Kidney epithelial cell (primary cell): ENCODE data around the gene MYBPC1. TPM values are rescaled to one million over a fixed set of nuclear protein-coding genes. Genes with fewer than 3 reads are reported as not detected.
"Not testable (repeated sequence)": the region's sequence is repeated elsewhere in the genome, so short reads cannot be mapped to it uniquely, and the experiment has no call there.

Experiments used
- DNase-seq: peaks from one replicate; pipeline ENCODE4 v3.0.0-alpha.2; 2010; ENCODE audit warnings: low read depth
- H3K27me3 ChIP-seq: 2 replicates; pipeline ENCODE4 v1.6.0; 2011; ENCODE audit warnings: low read length; ENCODE audit not compliant: control insufficient read depth, insufficient read depth
- H3K36me3 ChIP-seq: 2 replicates; pipeline ENCODE4 v1.5.1; 2011; ENCODE audit warnings: low read length; ENCODE audit not compliant: control insufficient read depth, insufficient read depth
- H3K4me3 ChIP-seq: 2 replicates; pipeline ENCODE4 v1.5.1; 2011; ENCODE audit warnings: low read depth, mild to moderate bottlenecking, control low read depth, low read length
- total RNA-seq: library from RNA; depleted of rRNA; stranded (reverse); fragments of >200 nt; gene quantifications from 2 replicates; pipeline ENCODE4 v1.2.3, GENCODE V29; 2015
- TF ChIP-seq, protein P1 (sequence below): IDR thresholded peaks from 2 replicates; pipeline ENCODE4 v1.5.1; 2011; ENCODE audit warnings: mild to moderate bottlenecking, moderate library complexity, low read length, control low read depth, inconsistent platforms; ENCODE audit not compliant: insufficient read depth, poor library complexity, severe bottlenecking

MYBPC1 gene
- total RNA-seq, 1 donor from 2014 or later, result not detected

- TF ChIP-seq, protein P1, sequence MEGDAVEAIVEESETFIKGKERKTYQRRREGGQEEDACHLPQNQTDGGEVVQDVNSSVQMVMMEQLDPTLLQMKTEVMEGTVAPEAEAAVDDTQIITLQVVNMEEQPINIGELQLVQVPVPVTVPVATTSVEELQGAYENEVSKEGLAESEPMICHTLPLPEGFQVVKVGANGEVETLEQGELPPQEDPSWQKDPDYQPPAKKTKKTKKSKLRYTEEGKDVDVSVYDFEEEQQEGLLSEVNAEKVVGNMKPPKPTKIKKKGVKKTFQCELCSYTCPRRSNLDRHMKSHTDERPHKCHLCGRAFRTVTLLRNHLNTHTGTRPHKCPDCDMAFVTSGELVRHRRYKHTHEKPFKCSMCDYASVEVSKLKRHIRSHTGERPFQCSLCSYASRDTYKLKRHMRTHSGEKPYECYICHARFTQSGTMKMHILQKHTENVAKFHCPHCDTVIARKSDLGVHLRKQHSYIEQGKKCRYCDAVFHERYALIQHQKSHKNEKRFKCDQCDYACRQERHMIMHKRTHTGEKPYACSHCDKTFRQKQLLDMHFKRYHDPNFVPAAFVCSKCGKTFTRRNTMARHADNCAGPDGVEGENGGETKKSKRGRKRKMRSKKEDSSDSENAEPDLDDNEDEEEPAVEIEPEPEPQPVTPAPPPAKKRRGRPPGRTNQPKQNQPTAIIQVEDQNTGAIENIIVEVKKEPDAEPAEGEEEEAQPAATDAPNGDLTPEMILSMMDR, result no peak
- H3K36me3 ChIP-seq, result no peaks in the 10 kb centered on the region
- DNase-seq, result no peak
- H3K4me3 ChIP-seq, result no peak overlapping the region
- H3K27me3 ChIP-seq, result no peaks in the 10 kb centered on the region
Measured at GRCh38 chr12:101648195-101648594, 53.4 kb downstream of the MYBPC1 start.

DNA sequence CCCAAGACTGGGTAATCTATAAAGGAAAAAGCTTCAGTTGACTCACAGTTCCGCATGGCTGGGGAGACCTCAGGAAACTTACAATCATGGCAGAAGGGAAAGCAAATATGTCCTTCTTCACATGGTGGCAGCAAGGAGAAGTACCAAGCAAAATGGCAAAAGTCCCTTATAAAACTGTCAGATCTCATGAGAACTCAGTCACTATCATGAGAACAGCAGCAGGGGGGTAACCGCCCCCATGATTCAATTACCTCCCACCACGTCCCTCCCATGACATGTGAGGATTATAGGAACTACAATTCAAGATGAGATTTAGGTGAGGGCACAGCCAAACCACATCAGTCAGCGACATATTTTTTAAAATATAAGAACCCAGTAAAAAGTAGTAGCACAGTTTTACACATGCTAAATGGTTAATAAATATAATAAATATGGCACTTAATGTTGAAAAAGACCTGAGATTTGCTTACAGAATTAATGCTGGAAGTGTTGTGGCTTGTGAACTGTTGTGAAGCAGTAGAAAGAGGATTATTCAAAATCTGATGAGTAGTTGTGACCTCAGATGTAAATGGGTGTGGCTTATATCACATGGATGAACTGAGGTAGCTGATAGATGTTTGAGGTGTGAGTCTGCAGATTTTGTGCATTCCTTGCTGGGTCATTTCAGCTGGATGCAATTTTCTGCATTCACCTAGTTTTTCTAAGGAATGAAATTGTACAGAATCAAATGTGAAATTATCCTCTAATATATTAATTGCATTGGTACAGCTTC, 55.8 kb downstream of the MYBPC1 start:
- no peak for DNase-seq
- Histone ChIP-seq H3K36me3 (no peaks in the 10 kb centered on the region), H3K27me3 (no peaks in the 10 kb centered on the region), H3K4me3 (no peak overlapping the region)
- TF ChIP-seq, protein P1, result no peak

DNA sequence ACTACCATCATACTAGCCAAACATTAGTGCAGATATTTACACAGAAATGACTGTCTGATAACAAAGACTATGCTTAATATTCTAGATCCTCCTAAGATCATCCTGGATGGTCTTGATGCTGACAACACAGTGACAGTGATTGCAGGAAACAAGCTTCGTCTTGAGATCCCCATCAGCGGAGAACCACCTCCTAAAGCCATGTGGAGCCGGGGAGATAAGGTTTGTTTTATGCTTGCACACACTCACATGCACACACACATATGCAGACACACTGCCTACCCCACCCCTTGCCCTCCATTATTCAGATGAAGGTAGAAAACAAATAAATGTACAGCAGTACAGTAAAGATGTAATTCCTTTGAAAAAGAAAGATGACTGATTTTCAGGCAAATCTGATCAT, 58.3 kb downstream of the MYBPC1 start:
- TF ChIP-seq, protein P1, result no peak
- no peak overlapping the region for H3K4me3 ChIP-seq
- DNase-seq, result no peak
- no peaks in the 10 kb centered on the region for H3K36me3 ChIP-seq
- H3K27me3 ChIP-seq, result no peaks in the 10 kb centered on the region

DNA sequence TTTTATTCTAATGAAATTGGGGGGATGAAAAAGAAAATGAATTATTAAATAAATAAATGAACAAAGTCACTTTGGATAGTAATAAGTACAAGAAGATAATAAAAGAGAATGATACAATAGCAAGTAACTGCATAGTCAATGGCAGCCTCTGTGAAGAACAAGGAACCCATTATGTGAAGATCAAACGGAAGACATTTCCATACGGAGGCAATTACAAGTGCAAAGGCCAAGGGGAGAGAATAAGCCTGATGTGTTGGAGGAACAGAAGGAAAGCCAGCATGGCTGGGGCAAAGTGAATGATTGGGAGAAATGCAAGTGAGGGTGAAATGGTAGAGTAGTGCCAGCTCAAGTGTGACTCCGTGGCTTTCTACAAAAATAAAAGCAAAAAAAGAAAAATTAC, 58.7 kb downstream of the MYBPC1 start:
- H3K4me3 ChIP-seq, result no peak overlapping the region
- H3K36me3 ChIP-seq, result no peaks in the 10 kb centered on the region
- no peaks in the 10 kb centered on the region for H3K27me3 ChIP-seq
- TF ChIP-seq, protein P1, result no peak
- no peak for DNase-seq

DNA sequence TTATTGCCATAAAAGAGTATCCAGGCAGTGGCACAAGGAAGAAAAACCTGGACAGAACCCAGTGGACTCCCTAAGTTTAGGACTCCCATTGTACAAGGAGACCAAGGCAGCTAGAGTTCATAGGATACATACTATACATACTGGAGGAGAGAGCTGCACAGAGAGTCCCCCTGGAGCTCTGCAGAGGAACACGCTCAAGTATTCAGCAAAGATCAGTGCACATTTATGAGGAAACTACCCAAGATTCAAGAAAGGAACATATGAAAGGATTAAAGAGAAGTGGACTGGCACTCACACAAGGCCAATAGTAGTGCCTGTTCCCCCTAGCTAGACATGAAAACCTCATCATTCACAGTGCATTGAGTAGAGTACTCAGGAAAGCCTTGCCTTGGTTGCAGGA, 59.7 kb downstream of the MYBPC1 start:
- DNase-seq, result no peak
- TF ChIP-seq, protein P1, result no peak
- no peaks in the 10 kb centered on the region for H3K27me3 ChIP-seq

GRCh38 chr12:101655393-101655792, 60.6 kb downstream of the MYBPC1 start:
- H3K27me3 ChIP-seq, result no peaks in the 10 kb centered on the region
- DNase-seq, result no peak
- no peaks in the 10 kb centered on the region for H3K36me3 ChIP-seq
- TF ChIP-seq, protein P1, result no peak
- H3K4me3 ChIP-seq, result no peak overlapping the region

More for the DNA sequence above, 59.7 kb downstream of the MYBPC1 start:
- no peak overlapping the region for H3K4me3 ChIP-seq
- H3K36me3 ChIP-seq, result no peaks in the 10 kb centered on the region

- not testable (repeated sequence) for DNase-seq, H3K4me3 ChIP-seq, H3K27me3 ChIP-seq, H3K36me3 ChIP-seq
Measured at GRCh38 chr12:101660662-101661061, 65.9 kb downstream of the MYBPC1 start.
